ENCODE data around the gene HDAC4.

GRCh38 chr2:239169311-239170048 lies 231.3 kb downstream of the HDAC4 start:
- TF ChIP-seq CTCF (IDR thresholded peaks at IDR 0.05; ENCODE audit: low read length) (no peak), EZH2 (IDR thresholded peaks at IDR 0.05; ENCODE audit: borderline replicate concordance, low read length) (no peak)
